ENCODE results near the gene C11orf42.

- TF ChIP-seq KLF7 (tag by site-specific recombination; IDR thresholded peaks at IDR 0.05; ENCODE audit: borderline replicate concordance) (no peak), TCF7L2 (IDR thresholded peaks at IDR 0.05; ENCODE audit: borderline replicate concordance, low read depth, low read length) (no peak), ZBTB7A (tag by site-specific recombination; IDR thresholded peaks at IDR 0.05; ENCODE audit: low read depth) (no peak), CTCF (tag by site-specific recombination; IDR thresholded peaks at IDR 0.05) (no peak), ZNF704 (tag by site-specific recombination; IDR thresholded peaks at IDR 0.05) (no peak), MZF1 (tag by site-specific recombination; IDR thresholded peaks at IDR 0.05; ENCODE audit: borderline replicate concordance) (no peak), ZBTB8A (tag by site-specific recombination; IDR thresholded peaks at IDR 0.05) (no peak), KLF16 (tag by site-specific recombination; IDR thresholded peaks at IDR 0.05) (no peak), ZNF366 (tag by site-specific recombination; conservative IDR thresholded peaks at IDR 0.05) (no peak)
These were observed 36.0 kb downstream of the C11orf42 start for GRCh38 chr11:6241316-6241715.

All from HEK293 (cell line).